Mesenteric fat pad (tissue), 1 donor: ENCODE measurements around the gene ALG5. TPM values are rescaled to one million over a fixed set of nuclear protein-coding genes. Genes with fewer than 3 reads are reported as not detected.

Experiments used
- DNase-seq: peaks from one replicate; pipeline ENCODE4 v3.0.0-alpha.2; 2020; ENCODE audit warnings: low spot score
- long read RNA-seq: library from polyadenylated mRNA; unstranded; transcript quantifications from one replicate; pipeline ENCODE4 v2.0.0, GENCODE V29; 2020
- total RNA-seq: library from RNA; stranded (reverse); fragmentation: NEBNext Ultra II Directional; extraction: Animal tissue kit (Norgen Biotek cat#: 25700); gene quantifications from one replicate; pipeline ENCODE4 v1.2.1, GENCODE V29; 2021
- donor health status: DM: yes; HTN: yes; CAD: no.

Gene ALG5
- 44.0 TPM for total RNA-seq
- long read RNA-seq, transcript ALG5-201 (10 exons, 1,154 nt): major isoform, 165 of 179 reads
- long read RNA-seq, partial matches to known transcripts: 3 of 179 reads
- long read RNA-seq, other reads (novel, unspliced or antisense): 11 of 179 reads

GRCh38 chr13:36999054-36999714 is at the start of gene ALG5:
TSS of gene ALG5 (minus strand) at chr13:36999340. CDS start at chr13:36999300, 40 bp downstream.
- DNase-seq: peak; percentile 98

DNA sequence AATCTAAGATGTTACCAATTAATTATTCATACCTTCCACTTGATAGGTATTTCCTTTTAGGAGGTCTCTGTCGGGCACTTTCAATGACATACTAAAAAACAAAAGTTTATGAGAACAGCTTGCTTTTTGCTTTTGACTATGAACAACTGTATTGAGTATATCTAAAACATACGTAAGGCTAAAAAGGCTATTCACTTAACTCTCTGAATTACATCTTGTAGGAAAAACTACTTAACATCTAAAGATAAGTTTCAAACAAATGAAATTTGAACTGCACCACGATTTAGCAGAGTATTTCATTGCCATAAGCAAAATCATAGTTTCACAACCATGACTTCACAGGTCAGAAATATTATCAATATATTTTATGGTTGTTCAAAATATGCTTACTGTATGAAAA is 48.7 kb upstream of the ALG5 start:
- DNase-seq: no peak

DNA sequence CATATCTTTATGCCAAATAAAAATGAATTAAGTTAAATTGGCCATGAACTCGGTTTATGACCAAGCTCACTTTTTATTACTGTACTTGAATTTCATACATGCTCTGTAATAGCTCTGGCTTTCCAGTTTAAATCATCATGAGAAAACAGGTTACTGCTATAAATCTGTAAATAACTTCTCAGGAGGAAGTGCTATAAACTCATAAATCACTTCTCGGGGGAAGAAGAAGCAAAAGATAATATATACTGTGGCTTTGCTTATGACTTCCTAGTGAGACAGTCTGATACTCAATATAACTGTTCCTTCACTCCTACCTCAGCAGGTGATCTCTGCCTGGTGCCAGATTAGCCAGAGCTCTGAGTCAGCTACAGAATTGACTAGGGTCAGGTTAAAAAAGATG is 47.9 kb upstream of the ALG5 start:
- DNase-seq: no peak

DNA sequence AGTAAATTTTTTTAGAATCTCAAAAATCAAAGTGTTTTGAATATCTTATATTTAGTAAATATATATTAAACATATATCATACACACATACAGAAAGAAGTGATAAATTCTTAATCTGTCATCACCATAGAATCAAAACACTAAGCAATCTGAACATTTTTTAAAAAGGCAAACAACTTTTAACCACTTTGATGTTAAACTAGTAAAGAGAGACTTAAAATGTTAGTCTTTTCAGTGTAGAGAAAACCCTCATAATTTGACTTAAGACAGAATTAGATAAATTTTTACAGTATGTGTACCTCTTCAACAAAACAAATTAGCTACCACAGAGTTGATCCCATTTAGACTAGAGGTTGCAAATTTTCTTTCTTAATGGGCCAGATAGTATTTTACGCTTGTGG is 46.9 kb upstream of the ALG5 start:
- DNase-seq: no peak

- DNase-seq: no peak
Measured at GRCh38 chr13:37040789-37041188, 41.6 kb upstream of the ALG5 start.

- no peak for DNase-seq
Measured at GRCh38 chr13:37039896-37040295, 40.8 kb upstream of the ALG5 start.

- no peak for DNase-seq
Measured at GRCh38 chr13:37037241-37037640, 38.1 kb upstream of the ALG5 start.

- DNase-seq: no peak
Measured at GRCh38 chr13:37029617-37030016, 30.5 kb upstream of the ALG5 start.

DNA sequence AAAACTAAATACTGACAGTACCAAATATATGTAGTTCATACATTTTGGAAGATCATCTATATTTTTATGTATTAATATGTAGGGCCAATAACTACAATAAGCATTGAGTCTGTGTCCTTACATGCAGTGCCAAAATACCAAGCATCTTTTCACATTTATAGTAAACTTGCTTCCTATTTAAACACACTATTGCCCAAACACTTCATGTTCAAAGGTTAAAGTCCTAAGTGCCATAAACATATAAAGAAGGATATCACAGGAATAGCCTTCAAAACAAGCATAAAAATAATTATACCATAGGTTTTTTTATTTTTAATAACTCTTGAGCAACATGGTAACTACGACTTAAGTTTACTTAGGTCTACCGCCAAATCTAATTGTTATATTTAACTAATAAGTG is 28.5 kb upstream of the ALG5 start:
- no peak for DNase-seq

DNA sequence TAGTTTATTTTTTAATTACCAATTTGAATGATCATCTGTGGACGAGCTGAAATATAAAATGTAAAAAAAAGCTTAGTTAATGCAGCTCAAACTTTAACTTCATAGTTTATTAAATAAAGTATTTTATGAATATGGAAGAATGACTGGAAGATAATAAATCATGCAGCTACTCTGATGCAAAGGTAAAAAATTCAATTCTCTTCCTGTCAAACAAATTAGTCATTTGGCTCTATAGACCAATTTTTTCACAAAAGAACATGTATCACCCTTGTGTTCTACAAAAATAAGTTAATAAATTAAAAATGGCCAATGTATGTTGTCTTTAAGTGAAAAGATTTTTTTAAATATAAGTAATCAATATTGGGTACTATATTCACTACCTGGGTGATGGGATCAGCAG is 27.6 kb upstream of the ALG5 start:
- no peak for DNase-seq

- DNase-seq: no peak
Measured at GRCh38 chr13:37023871-37024270, 24.7 kb upstream of the ALG5 start.

- DNase-seq: no peak
Measured at GRCh38 chr13:37014609-37015008, 15.5 kb upstream of the ALG5 start.

- DNase-seq: no peak
Measured at GRCh38 chr13:37011788-37012187, 12.6 kb upstream of the ALG5 start.

DNA sequence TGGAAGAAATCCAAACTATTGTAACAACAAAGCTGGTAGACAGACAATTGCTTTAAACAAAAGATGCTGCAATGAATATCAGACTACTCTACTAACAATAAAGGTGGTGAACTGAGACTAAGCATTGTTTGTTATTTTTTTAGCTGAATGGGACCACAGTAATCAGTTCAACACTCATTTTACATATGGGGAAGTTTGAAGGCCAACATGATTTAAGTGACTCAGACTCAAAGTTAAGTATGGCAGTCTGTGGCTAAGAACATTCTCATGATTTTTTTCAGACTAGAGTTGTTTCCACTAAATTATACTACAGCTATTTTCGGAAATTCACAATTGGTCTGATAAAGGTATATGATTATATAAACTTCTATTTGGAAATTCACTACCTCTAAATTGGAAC is 11.9 kb upstream of the ALG5 start:
- DNase-seq: no peak

GRCh38 chr13:37010424-37010823 is 11.3 kb upstream of the ALG5 start:
- no peak for DNase-seq

DNA sequence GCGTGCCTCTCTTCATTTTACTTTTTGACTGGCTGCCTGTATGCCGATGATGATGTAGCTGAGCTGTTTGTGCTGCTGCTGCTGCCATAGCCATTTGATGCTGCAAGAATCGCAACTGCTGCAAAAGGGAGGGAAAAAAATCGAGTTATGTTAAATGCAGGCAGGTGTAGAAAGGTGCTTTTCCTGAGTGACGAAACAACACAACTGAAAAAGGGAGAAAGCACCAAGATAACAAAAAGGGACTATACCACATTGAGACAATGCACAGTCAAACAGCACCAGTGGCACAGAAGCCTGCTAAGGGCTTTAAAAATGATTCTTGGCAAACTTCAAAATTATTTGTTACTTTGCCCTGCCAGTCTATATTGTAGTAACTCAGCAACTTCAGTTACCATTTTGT is 10.6 kb upstream of the ALG5 start:
- DNase-seq: no peak

DNA sequence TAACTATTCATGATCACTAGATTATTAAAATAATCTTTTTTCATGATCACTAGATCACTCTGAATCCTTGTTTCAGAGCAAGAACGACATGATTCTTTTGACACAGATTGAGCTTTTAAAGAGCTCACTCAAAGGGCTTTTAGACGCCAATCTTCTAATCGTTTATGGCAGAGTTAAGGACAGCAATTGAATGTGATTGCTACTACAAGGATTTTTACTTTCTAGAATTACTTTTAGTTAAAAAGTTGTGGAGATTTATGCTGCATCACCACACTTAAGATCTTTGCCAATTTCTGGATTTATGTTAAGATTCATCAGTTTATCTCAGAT is 2.7 kb upstream of the ALG5 start:
- DNase-seq: no peak

- no peak for DNase-seq
Measured at GRCh38 chr13:36998624-36999041, 507 bp downstream of the ALG5 start.

DNA sequence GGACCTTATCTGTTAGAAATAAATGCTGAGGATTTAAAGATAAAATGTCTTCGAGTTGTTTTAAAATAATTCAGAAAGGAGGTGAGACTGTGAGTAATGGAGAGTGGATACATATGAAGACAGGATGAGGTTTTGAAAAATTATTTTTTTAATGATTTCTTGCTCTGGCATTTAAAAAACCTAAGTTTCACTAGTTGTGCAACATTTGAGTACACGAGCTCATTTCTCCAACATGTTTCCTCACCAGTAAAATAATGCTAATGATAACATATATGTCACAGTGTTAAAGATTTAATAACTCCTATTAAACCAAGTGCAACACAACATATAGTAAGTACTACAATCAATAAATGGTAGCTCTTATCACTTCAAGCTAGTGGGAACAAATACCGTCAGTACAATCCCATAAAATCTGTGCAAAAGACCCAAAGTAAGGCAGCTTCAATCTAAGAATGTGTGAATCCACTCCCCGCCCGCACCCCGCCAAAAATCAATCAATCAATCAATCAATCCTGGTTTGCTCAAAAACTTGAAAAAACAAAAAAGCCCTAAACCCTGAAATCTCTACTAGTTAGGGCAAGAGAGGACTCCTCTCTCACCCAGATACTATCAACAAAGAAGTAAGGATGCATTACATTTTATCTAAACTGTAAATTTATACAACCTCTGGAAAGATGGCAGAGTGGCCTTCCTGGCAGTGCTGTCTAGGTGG is 1.3 kb downstream of the ALG5 start:
- no peak for DNase-seq

DNA sequence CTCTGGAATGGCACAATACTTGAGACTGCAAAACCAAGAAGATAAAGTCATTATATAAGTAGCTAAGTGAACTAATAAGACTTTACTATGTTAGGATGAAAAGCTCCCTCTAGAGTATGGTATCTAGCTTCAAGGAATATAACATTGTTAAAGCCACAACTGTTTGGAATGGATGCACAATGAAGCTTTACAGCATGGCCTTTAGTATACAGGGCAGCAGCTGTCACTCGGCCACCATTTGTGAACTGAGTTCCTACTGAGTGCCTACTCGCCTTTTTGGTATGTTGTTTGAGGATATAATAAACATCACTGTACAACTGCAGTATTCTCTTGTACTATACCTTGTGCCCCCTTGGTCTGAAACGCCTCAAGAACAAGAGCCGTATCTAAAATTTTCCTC is 6.8 kb downstream of the ALG5 start:
- no peak for DNase-seq

- DNase-seq: no peak
Measured at GRCh38 chr13:36986462-36987240, 12.5 kb downstream of the ALG5 start.

- no peak for DNase-seq
Measured at GRCh38 chr13:36981156-36981743, 17.9 kb downstream of the ALG5 start.
